Glutamatergic neuron (in vitro differentiated cells): Measurements from ENCODE around the gene ZNF335. TPM values are rescaled to one million over a fixed set of nuclear protein-coding genes. Genes with fewer than 3 reads are reported as not detected.

Experiments
- DNase-seq: peaks from one replicate; pipeline ENCODE4 v3.0.0; 2022
- H3K27ac Mint-ChIP-seq: one replicate; pipeline ENCODE4 v1.8.0; 2020; ENCODE audit warnings: mild to moderate bottlenecking, mixed read lengths, inconsistent platforms; ENCODE audit not compliant: unreplicated experiment
- H3K27me3 Mint-ChIP-seq: one replicate; pipeline ENCODE4 v1.8.0; 2020; ENCODE audit warnings: mild to moderate bottlenecking, moderate library complexity, mixed read lengths, inconsistent platforms; ENCODE audit not compliant: unreplicated experiment
- H3K36me3 Mint-ChIP-seq: one replicate; pipeline ENCODE4 v1.8.0; 2020; ENCODE audit warnings: mild to moderate bottlenecking, mixed read lengths, inconsistent platforms; ENCODE audit not compliant: unreplicated experiment
- H3K4me1 Mint-ChIP-seq: one replicate; pipeline ENCODE4 v1.8.0; 2020; ENCODE audit warnings: mild to moderate bottlenecking, low read depth, mixed read lengths, inconsistent platforms; ENCODE audit not compliant: unreplicated experiment
- H3K4me3 Mint-ChIP-seq: one replicate; pipeline ENCODE4 v1.8.0; 2020; ENCODE audit warnings: mild to moderate bottlenecking, mixed read lengths, inconsistent platforms; ENCODE audit not compliant: unreplicated experiment
- H3K9me3 Mint-ChIP-seq: one replicate; pipeline ENCODE4 v1.8.0; 2020; ENCODE audit warnings: mild to moderate bottlenecking, moderate library complexity, mixed read lengths, inconsistent platforms; ENCODE audit not compliant: unreplicated experiment
- CTCF ChIP-seq: fragments of 200-600 bp; sonication (generic); IDR thresholded peaks from one replicate; pipeline ENCODE4 v1.5.0; 2021; ENCODE audit not compliant: partially characterized antibody, unreplicated experiment
- total RNA-seq: library from RNA; stranded (reverse); fragmentation: NEBNext Ultra II Directional; extraction: Animal tissue kit (Norgen Biotek cat#: 25700); gene quantifications from one replicate; pipeline ENCODE4 v1.2.1, GENCODE V29; 2021; ENCODE audit not compliant: unreplicated experiment

Gene ZNF335
- total RNA-seq, 1 donor from 2014 or later, result 23.1 TPM

- Mint-ChIP-seq H3K4me3 (peak overlapping the region; percentile 83), H3K36me3 (no peaks in the 10 kb centered on the region), H3K9me3 (peaks cover 2% of the 10 kb centered on the region), H3K4me1 (peaks cover 3% of the 10 kb centered on the region), H3K27me3 (peaks cover 4% of the 10 kb centered on the region), H3K27ac (peak overlapping the region; percentile 91)
- TF ChIP-seq CTCF, result no peak
- DNase-seq, result no peak
Measured at GRCh38 chr20:45909817-45910669, 62.0 kb downstream of the ZNF335 start.

GRCh38 chr20:45909336-45909808 lies 62.6 kb downstream of the ZNF335 start:
- Mint-ChIP-seq H3K9me3 (peaks cover 3% of the 10 kb centered on the region), H3K4me3 (no peak overlapping the region), H3K27me3 (peaks cover 4% of the 10 kb centered on the region), H3K27ac (no peak overlapping the region), H3K36me3 (no peaks in the 10 kb centered on the region), H3K4me1 (peaks cover 3% of the 10 kb centered on the region)
- no peak for DNase-seq
- TF ChIP-seq CTCF, result no peak

- peaks cover 3% of the 10 kb centered on the region for H3K9me3 Mint-ChIP-seq
- H3K27me3 Mint-ChIP-seq, result peaks cover 4% of the 10 kb centered on the region
- peaks cover 3% of the 10 kb centered on the region for H3K4me1 Mint-ChIP-seq
- no peak for DNase-seq
- no peak for TF ChIP-seq CTCF
- no peak overlapping the region for H3K27ac Mint-ChIP-seq
- H3K4me3 Mint-ChIP-seq, result no peak overlapping the region
- no peaks in the 10 kb centered on the region for H3K36me3 Mint-ChIP-seq
Measured at GRCh38 chr20:45908084-45908483, 63.9 kb downstream of the ZNF335 start.

- H3K9me3 Mint-ChIP-seq, result peaks cover 3% of the 10 kb centered on the region
- H3K36me3 Mint-ChIP-seq, result no peaks in the 10 kb centered on the region
- no peak for TF ChIP-seq CTCF
- no peak overlapping the region for H3K4me3 Mint-ChIP-seq
- H3K27me3 Mint-ChIP-seq, result peaks cover 4% of the 10 kb centered on the region
- no peak for DNase-seq
- H3K27ac Mint-ChIP-seq, result no peak overlapping the region
- H3K4me1 Mint-ChIP-seq, result peaks cover 3% of the 10 kb centered on the region
Measured at GRCh38 chr20:45907219-45907948, 64.6 kb downstream of the ZNF335 start.
